OCI-LY3 (cell line): ENCODE measurements around the gene SNAPC2.

Source experiments
- CTCF ChIP-seq: fragments of 200-600, 300-600 bp; sonication (generic); IDR thresholded peaks from 2 replicates; pipeline ENCODE4 v1.5.1; 2014; ENCODE audit warnings: antibody characterized with exemption, low read length, low read depth
- EZH2phosphoT487 ChIP-seq: fragments of 200-600 bp; shearing (Covaris generic); IDR thresholded peaks from 2 replicates; pipeline ENCODE4 v1.6.1; 2018; ENCODE audit warnings: antibody characterized with exemption, mixed run types, low read depth

- peak; percentile 34 for TF ChIP-seq CTCF
- TF ChIP-seq EZH2phosphoT487, result no peak
Observed at GRCh38 chr19:7933411-7933810, 13.3 kb downstream of the SNAPC2 start.
